ENCODE measurements around the gene ABCF3.

DNA sequence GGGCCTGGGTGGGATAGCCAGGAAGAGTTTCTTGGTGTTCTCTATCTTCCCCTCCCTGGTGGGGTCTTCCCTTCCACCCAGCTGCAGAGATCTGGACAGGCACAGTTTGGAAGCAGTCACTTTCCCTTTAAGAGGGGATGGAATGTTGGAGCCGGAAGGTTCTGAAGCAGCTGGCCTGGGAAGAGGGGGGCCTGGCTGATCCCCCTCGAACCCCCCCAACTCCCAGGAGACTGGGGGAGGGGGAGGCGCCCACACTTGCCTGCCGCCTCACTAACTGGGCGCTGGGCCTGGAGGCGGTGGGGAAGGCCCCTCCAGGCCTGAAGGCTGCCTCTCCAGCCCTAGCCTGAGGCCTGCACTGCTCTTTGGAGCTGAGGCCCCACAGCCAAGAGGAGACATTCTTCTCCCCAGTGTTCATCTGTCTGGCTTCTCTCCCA, 29.5 kb upstream of the ABCF3 start:
- no peak for TF ChIP-seq POLR2A (IDR thresholded peaks at IDR 0.05; ENCODE audit: low read depth, low read length)
- TF ChIP-seq, protein P1, sequence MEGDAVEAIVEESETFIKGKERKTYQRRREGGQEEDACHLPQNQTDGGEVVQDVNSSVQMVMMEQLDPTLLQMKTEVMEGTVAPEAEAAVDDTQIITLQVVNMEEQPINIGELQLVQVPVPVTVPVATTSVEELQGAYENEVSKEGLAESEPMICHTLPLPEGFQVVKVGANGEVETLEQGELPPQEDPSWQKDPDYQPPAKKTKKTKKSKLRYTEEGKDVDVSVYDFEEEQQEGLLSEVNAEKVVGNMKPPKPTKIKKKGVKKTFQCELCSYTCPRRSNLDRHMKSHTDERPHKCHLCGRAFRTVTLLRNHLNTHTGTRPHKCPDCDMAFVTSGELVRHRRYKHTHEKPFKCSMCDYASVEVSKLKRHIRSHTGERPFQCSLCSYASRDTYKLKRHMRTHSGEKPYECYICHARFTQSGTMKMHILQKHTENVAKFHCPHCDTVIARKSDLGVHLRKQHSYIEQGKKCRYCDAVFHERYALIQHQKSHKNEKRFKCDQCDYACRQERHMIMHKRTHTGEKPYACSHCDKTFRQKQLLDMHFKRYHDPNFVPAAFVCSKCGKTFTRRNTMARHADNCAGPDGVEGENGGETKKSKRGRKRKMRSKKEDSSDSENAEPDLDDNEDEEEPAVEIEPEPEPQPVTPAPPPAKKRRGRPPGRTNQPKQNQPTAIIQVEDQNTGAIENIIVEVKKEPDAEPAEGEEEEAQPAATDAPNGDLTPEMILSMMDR (IDR thresholded peaks at IDR 0.05; ENCODE audit: extremely low read depth in 1 of 2, insufficient read depth in 1 of 2, low read depth in 1 of 2, low read length in 2 of 2), result no peak
- TF ChIP-seq POLR2AphosphoS5 (IDR thresholded peaks at IDR 0.05; ENCODE audit: insufficient read depth, low read depth, low read length), result no peak
- TF ChIP-seq MYC (IDR thresholded peaks at IDR 0.05; ENCODE audit: low read depth, low read length), result no peak
